Stomach (tissue), 4 donors: Measurements from ENCODE around the gene EFR3B.

Experiments used
- CTCF ChIP-seq, 7 experiments: fragments of 450-650 bp in 4 of 7; fragments of 200-600 bp in 3 of 7; sonication (generic) in 3 of 7; IDR thresholded peaks; one replicate each; pipeline ENCODE4 v1.5.1; 2016 to 2019; ENCODE audit warnings: antibody characterized with exemption in 7 of 7, control low read depth in 2 of 7, mild to moderate bottlenecking in 1 of 7
- EP300 ChIP-seq: sonication (generic); formaldehyde crosslinking; IDR thresholded peaks from one replicate; pipeline ENCODE4 v1.6.1; 2017; ENCODE audit warnings: antibody characterized with exemption

- TF ChIP-seq CTCF (IDR thresholded peaks at IDR 0.05) (no peak), EP300 (no peak)
These were observed 20.0 kb upstream of the EFR3B start for GRCh38 chr2:25021791-25022362.
